GM19023 (cell line): ENCODE measurements around the gene LRRC17.

Experiments
- ATAC-seq: cut with Tn5 transposase; IDR thresholded peaks from one replicate; pipeline ENCODE4 v1.9.1; 2021; ENCODE audit warnings: mild to moderate bottlenecking, moderate library complexity; ENCODE audit not compliant: unreplicated experiment

Gene LRRC17, protein sequence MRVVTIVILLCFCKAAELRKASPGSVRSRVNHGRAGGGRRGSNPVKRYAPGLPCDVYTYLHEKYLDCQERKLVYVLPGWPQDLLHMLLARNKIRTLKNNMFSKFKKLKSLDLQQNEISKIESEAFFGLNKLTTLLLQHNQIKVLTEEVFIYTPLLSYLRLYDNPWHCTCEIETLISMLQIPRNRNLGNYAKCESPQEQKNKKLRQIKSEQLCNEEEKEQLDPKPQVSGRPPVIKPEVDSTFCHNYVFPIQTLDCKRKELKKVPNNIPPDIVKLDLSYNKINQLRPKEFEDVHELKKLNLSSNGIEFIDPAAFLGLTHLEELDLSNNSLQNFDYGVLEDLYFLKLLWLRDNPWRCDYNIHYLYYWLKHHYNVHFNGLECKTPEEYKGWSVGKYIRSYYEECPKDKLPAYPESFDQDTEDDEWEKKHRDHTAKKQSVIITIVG

DNA sequence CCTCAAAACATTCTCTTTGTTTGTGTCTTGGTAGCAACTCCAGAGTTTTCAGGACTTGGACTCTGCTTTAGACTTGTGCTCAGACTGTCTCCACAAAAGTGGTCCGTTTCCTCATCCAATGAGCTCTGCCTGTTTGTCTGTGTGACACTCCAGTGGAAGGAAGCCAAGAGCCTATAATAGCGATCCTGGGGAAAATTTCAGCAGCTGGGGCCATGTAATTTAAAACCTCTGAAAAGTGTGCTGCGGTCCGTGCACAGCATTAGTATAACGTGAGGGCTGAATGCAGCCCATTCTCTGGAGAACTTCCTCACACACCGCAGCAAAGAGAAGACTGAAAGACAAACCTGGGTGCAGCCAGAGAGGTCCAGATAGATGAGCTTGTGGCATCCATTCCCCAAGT, at the start of gene LRRC17:
TSS of gene LRRC17 (plus strand) at position 259 of the 400 bp plus-strand sequence. CDS start 20,914 bp downstream, outside the sequence.
- no peak for ATAC-seq

DNA sequence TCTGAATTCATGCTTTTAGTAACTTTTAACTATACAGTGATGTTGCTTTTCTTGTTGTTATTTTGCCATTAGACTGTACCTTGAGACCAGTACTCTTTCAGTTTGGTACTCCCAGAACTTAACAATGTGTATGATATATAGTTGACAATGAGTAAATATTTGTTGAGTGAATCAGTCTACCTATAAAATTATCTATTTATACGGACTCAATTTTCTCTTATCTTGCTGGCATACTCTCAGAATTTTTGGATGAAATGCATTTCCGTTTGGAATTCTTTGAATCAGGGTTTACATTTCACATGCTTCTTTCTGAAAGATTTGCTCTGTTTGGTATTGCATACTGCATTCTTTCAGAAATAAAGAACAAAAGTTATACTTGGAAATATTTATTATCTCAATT, 47.8 kb upstream of the LRRC17 start:
- no peak for ATAC-seq

DNA sequence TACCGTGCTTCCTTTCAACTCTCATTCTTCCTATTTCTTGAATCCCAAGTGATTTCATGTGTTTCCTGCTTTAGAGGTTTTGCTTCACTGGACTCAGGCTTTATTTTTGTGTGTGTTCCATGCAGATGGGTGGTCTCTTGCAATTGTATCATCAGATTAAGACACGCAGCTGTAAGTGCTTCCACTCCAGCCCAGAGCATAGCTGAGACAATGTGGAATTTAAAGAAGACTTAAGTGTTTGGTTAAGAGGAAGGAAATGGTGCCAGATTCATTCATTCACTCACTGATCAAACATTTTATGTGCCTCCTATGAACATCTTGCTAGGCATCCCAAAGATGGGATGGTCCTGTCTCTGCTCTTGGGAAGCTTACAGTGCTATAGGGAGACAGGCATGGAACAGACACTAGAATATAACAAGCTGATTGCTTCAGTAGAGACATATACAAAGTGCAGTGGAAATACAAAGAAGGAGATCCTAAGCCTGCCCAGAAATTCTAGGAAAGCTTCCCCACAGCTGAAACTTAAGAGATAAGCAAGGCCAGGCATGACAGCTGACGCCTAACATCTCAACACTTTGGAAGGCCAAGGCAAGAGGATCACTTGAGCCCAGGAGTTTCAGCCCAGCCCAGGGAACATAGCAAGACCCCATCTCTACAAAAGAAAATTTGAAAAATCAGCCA, 46.1 kb upstream of the LRRC17 start:
- no peak for ATAC-seq

DNA sequence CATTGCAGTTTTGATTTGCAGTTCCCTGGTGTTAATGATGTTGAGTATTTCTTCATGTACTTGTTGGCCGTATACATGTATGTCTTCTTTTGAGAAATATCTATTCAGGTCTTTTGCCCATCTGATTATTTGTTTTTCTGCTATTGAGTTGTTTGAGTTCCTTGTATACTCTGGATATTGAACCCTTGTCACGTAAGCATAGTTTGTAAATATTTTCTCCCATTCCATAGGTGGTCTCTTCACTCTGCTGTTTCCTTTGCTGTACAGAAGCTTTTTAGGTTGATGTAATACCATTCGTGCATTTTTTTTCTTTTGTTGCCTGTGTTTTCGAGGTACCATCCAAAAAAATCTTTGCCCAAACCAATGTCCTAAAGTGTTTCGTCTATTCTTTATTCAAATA, 43.6 kb upstream of the LRRC17 start:
- no peak for ATAC-seq

DNA sequence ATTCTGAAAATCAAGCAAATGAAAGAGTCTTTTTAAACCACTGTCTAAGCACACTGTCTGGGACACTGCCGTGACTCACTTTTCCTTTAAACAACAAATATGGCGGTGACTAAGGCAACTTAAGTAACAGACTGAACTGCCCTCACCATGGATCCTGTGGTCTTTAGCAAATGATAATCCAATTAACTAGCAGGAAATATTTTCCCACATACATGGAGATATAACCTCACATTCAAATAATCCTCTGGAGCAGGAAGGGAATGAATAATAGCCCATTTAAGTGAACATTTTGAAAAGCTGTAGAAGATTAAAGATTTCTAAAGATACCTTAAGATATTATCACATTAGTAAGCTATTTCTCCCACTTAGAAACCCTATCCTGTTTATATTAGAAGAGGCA, 40.3 kb upstream of the LRRC17 start:
- ATAC-seq = no peak

DNA sequence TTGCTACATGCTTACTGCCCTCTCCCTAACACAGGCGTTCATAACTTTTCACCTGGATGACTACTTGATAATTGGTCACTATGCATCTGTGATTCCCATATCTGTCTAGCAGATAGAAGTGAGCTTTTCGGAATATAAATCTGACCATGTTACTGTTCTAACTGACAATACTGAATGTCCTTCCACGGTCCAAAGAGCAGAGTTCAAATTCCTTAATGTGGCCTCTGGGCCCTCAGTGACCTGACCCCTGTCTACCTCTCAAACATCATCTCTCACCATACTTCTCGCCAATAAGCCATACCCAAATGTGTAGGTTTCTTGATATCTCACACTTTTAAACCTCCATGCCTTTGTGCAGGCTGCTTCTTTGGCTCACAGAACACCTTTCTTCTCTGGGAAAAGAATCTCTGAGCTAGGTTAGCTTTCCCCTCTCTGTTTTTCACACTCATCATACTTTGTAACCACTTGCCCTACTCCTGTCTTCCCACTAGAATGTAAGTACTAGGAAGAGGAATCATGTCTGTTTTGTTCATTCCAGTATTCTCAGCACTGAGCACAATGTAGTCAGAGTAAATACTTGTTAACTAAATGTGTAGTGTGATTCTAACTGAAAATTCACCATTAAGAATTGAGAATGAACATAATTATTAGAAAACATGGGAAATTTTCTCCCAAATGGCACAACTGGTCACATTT, 39.2 kb upstream of the LRRC17 start:
- peak; percentile 25 for ATAC-seq

DNA sequence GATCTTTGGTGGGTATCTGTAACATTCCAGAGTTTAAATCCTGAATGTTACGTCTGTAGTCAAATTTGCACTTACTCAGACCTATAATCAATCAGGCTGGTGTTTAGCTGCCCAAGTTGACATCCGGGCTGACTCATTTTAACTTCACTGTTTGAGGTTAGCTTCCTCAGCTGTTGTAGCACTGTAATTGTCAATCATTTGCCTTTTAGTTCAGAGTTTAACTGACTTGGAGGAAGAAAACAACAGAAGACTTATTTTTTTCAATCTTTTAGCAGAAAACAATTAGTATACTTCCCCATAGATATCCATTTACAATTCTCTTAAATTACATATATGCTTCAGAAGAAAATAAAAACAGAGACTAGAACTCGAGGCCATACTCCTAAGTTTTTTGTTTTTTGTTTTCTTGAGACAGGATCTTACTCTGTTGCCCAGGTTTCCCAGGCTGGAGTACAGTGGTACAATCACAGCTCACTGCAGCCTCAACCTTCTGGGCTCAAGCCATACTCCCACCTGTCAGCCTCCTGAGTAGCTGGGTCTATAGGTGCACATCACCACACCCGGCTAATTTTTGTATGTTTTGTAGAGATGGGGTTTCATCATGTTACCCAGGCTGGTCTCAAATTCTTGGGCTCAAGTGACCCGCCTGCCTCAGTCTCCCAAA, 38.5 kb upstream of the LRRC17 start:
- ATAC-seq = peak; percentile 98

DNA sequence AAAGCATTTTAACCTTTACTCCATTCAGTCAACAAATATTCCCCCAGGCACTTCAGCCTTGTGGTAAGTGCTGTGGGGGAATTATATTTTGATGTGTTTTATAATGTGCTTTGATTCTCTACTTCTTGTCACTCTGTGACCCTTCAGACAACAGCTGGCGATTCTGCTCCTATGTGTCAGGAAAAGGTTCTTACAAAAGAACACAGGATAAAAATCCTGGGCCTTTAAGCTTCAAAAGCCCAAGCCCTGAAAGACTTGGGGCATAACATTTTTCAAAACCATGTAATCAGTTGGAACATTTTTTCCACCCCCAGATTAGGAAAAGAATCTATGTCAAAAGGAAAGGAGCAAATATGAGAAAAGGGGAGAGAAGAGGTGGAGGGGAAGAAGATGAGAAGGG, 37.8 kb upstream of the LRRC17 start:
- ATAC-seq = no peak

DNA sequence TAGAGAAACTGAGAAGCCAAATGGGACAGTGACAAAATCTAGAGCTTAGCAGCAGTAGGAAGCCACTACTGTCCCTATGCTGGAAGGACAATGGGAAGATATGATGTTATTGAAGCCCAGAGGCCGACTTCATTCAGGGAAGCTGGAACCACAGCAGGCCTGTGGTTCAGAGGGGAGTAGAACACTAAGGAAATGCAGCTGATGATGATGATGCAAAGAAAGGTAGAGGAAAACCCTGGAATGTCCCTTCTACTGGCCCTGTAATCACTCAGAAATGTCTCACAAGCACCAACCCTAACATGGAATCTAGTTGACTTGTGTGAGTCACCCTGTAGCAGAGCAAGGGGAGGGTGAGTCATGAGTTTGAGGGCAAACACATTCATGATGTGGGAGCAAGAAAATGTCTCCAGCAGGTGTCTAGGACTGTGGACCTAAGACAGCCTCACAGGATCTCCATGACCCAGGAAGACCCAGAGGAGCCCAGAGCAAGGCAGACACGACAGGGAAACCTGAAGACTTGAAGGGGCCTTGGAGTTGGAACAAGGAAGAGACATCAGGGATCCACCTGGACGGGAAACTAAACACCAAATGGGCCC, 37.0 kb upstream of the LRRC17 start:
- no peak for ATAC-seq

DNA sequence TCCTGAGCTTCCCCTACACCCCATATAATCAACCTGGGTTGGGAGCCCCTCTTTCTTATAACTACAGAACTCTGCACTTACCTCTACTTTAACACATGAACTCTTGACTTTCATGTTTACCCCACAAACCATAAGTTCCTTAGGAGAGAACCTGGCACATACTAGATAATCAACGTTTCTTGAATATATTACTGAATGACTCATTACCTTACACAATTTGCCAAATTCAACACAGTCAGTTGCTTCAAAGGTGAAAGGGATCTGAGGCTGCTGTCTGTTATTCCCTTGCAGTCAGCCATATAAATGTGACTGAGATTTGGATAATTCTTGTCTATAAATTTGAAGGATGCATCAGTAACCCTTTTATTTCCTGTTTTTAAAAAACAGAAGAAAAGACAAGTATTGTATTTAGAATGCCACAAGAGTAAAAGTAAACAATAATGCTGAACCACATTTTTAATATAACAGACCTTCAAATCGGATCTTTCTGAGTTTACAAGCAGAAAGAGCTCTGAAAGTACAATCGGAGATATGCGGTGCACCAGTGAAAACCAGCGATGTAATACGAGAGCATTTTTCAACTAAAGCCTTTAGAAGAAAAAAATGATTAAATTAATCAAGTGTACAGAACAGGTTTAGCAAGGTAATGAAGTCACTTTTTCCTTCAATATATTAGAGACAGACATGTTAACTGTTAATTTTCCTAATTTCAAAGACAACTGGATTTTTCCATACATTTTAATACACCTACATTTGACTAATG, 29.5 kb upstream of the LRRC17 start:
- no peak for ATAC-seq

DNA sequence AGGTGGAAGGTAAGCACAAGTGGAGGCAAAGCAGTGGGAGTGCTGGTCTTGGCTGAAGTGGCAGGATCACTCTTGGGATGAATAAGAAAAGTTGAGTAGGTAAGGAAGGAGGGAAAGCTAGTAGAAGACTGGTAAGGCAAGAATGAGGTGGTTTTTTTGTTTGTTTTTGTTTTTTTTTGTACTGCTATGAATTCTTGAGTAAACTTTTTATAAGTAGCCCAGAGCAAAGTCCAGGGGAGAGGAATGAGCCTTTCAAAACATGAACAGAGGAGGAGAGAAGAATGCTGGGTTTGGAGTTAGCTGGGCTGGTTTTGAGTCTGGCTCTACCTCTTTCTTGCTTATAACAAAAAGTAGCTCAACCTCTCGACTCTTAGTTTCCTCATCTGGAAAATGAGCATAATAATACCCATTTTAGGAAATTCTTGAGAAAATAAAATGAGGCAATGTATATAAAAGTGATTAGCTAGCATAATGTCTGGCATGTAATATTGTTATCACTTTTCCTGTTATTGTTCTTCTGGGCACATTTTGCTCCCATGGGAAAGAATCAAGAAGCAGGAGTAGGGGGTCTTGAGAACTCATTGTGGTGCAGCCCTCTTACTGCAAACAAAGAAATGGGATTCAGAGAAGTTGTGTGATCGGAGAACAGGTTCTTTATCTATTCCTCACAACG, 24.1 kb upstream of the LRRC17 start:
- no peak for ATAC-seq

DNA sequence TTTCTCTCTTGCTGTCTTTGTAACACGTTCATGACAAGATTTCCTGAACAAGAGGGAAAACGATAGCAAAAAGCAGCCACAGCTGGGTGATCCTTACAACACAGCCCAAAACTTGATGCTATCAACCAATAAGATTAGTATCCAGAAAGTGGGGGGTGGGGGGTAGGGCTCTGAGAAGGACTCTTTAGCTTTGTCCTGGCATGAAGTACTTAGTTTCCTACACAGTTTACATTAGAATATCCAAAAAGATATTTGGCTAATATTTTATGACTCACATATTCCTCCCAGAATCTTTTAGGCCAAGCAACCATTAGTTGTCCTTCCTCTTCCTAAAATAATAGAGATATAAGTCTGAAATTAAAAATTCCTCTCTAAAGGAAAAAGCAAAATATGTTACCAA, 22.9 kb upstream of the LRRC17 start:
- no peak for ATAC-seq

DNA sequence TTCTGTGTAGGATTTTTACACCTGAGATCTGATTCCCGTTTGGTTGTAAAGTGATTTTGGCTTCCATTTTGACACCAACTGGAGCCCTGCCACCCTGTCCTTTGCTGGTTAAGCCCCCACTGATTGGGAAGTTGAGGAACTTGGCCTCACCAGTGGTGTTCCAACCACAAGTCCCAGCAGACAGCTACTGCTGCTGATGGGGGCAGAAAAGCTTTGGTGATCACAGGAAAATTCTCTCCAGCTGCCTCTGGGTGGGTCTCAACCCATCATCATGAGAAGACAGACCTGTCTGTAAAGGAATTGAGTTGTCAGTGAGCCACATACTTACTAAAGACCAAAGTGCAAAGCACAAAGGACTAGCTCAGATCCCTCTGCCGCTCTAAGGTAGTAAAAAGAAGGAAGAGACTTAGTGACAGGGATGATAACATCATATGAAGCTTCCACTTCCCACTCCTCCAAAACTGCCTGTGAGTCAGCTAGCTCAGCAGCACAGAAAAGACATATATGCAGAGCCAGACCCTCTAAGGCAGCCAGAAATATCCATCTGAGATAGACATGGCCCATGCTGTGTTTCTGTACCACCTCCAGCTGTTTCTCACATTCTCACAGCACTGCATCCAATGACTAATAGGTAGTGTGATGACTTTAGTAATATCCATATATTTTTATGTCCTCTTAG, 22.4 kb upstream of the LRRC17 start:
- no peak for ATAC-seq

DNA sequence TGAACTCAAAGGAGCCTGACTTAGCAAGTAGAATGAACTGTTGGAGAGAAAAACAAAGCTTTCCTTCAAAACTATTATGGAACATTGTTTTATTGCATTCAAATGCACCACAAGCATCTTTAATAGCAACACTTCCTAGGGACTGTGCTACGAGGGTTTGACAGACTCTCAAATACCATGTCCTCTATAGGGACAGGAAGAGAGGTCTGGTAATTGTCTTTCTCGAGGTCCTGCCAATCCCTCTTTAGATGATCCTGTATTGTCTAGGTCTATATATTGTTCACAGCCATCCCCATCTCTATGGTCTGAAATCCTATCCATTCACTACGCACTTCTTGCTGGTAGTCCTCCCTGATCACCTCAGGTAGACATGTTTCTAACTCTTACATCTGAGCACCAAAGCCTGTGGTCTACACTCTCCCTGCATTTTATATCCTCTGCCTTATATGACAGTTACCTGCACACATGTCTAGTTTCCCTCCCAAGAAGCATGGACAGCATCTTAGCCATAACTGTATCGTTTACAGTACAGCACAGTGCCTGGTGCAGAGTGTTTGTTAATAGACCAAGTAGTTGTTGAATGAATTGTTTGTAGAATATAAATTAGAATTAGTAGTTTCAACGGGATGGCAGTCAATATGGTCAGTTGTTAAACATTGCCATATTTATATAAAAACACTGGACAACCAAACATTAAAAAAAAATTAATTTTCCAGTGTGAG, 21.7 kb upstream of the LRRC17 start:
- no peak for ATAC-seq

DNA sequence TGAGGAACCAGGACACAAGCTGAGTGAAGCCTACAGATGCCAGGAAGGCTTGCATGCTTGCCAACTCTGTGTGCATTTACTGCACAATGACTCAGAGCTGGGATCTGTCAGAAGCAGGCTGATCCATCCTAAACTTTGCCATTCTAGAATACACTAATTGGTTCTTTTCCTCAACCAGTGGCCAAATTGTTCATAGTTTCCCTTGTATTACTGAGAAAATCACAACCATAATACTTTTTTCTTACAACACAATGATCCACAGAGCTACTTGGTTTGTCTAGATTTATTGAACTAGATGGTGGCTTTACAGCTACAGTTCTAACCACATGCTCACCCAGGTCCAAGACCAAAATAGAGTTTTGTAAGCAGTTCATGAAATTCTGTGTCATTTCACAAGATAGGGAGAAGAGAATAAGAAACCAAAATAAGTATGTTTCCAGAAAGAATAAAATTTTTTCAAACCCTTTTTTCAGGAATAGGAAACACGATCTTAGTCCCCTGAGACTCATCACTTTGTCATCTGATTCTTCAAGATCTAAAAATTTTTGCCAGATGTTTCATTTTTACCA, 21.0 kb upstream of the LRRC17 start:
- no peak for ATAC-seq

DNA sequence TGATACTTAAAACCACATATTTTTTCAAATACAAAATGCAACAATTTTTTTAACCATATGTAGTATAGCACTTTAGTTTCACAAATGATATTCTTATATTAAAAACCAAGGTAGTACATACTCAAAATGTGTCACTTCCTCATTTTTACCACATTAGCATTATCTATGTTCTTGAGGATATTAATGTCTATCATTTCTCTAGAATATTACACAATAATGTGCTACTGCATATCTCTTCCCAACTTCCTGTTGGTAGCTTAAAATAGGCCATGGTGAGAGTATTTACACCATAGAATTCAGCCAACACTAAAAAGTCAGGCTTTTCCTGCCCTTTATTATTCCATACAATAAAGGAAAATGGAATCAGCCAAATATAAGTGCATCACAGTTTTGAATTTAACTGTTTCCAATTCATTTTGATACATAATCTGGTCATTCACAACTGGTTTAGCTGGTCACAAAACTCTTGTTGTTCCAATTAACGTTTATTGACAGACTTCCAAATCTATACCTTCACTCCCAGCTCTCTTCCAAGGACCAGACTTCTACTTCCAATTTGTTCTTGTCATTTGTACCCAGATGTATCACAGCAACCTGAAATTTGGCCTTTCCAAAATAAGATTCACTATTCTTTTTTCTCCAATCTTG, 20.0 kb upstream of the LRRC17 start:
- no peak for ATAC-seq

DNA sequence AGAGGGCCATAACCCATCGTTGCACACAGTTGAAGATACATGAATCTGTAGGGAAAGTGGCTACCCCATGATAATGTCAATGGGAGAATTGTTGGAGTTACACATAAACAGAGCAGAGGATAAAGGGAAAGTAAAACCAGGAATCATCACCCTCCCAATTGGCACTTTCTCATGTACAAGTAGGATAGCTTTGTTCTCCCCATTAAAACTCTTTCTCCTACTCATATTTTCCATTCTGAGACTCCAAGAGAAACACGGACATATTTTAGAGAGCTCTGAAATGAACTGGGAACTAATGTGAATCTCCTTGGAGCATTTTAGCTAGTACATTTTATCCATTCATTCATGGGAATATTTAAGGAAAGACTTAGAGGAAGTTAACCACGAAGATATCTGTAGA, 17.2 kb upstream of the LRRC17 start:
- no peak for ATAC-seq

DNA sequence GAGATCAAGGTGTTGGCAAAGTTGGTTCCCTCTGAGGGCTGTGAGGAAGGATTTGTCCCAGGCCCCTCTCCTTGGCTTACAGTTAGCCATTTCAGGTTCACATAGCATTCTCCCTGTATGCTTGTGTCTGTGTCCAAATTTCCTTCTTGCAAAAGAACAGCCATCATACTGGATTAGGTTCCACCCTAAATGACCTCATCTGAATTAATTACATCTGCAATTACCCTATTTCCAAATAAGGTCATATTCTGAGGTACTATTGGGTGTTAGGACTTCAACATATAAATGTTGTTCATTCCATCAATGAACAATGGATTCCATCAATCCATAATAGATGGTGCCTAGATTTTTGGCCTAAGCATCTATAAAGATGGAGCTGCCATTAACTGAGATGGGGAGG, 16.2 kb upstream of the LRRC17 start:
- no peak for ATAC-seq
